ENCODE measurements around the gene CERK. TPM values are rescaled to one million over a fixed set of nuclear protein-coding genes. Genes with fewer than 3 reads are reported as not detected.

The CERK gene
- total RNA-seq, 1 donor from 2014 or later: 38.4 TPM

- no peak overlapping the region for H3K4me3 Mint-ChIP-seq (ENCODE audit: unreplicated experiment)
- H3K27me3 Mint-ChIP-seq (ENCODE audit: unreplicated experiment): no peaks in the 10 kb centered on the region
- H3K36me3 Mint-ChIP-seq (ENCODE audit: unreplicated experiment): peaks cover 3% of the 10 kb centered on the region
- TF ChIP-seq CTCF (IDR thresholded peaks at IDR 0.05): no peak
- DNase-seq (ENCODE audit: extremely low spot score, unreplicated experiment): no peak
- peaks cover 15% of the 10 kb centered on the region for H3K4me1 Mint-ChIP-seq (ENCODE audit: unreplicated experiment)
- no peak overlapping the region for H3K27ac Mint-ChIP-seq (ENCODE audit: unreplicated experiment)
- H3K9me3 Mint-ChIP-seq (ENCODE audit: unreplicated experiment): no peaks in the 10 kb centered on the region
Measured at GRCh38 chr22:46655861-46656608, 82.0 kb downstream of the CERK start.

GRCh38 chr22:46654927-46655595, 83.0 kb downstream of the CERK start:
- Mint-ChIP-seq H3K36me3 (ENCODE audit: unreplicated experiment) (peaks cover 3% of the 10 kb centered on the region), H3K27me3 (ENCODE audit: unreplicated experiment) (no peaks in the 10 kb centered on the region), H3K4me3 (ENCODE audit: unreplicated experiment) (no peak overlapping the region), H3K27ac (ENCODE audit: unreplicated experiment) (no peak overlapping the region), H3K4me1 (ENCODE audit: unreplicated experiment) (peaks cover 15% of the 10 kb centered on the region), H3K9me3 (ENCODE audit: unreplicated experiment) (no peaks in the 10 kb centered on the region)
- no peak for DNase-seq (ENCODE audit: extremely low spot score, unreplicated experiment)
- no peak for TF ChIP-seq CTCF (IDR thresholded peaks at IDR 0.05)

GRCh38 chr22:46654426-46654825, 83.6 kb downstream of the CERK start:
- TF ChIP-seq CTCF (IDR thresholded peaks at IDR 0.05): no peak
- H3K36me3 Mint-ChIP-seq (ENCODE audit: unreplicated experiment): peaks cover 3% of the 10 kb centered on the region

GRCh38 chr22:46653596-46653995, 84.5 kb downstream of the CERK start:
- Mint-ChIP-seq H3K9me3 (ENCODE audit: unreplicated experiment) (no peaks in the 10 kb centered on the region), H3K36me3 (ENCODE audit: unreplicated experiment) (no peaks in the 10 kb centered on the region), H3K4me3 (ENCODE audit: unreplicated experiment) (no peak overlapping the region), H3K27me3 (ENCODE audit: unreplicated experiment) (no peaks in the 10 kb centered on the region), H3K27ac (ENCODE audit: unreplicated experiment) (no peak overlapping the region), H3K4me1 (ENCODE audit: unreplicated experiment) (peaks cover 21% of the 10 kb centered on the region)
- DNase-seq (ENCODE audit: extremely low spot score, unreplicated experiment): no peak
- TF ChIP-seq CTCF (IDR thresholded peaks at IDR 0.05): no peak

More at GRCh38 chr22:46654426-46654825, 83.6 kb downstream of the CERK start:
- Mint-ChIP-seq H3K4me1 (ENCODE audit: unreplicated experiment) (peaks cover 16% of the 10 kb centered on the region), H3K27ac (ENCODE audit: unreplicated experiment) (no peak overlapping the region), H3K9me3 (ENCODE audit: unreplicated experiment) (no peaks in the 10 kb centered on the region), H3K4me3 (ENCODE audit: unreplicated experiment) (no peak overlapping the region), H3K27me3 (ENCODE audit: unreplicated experiment) (no peaks in the 10 kb centered on the region)
- no peak for DNase-seq (ENCODE audit: extremely low spot score, unreplicated experiment)

- Mint-ChIP-seq H3K27me3 (ENCODE audit: unreplicated experiment) (no peaks in the 10 kb centered on the region), H3K9me3 (ENCODE audit: unreplicated experiment) (no peaks in the 10 kb centered on the region), H3K4me3 (ENCODE audit: unreplicated experiment) (peak overlapping the region; percentile 32), H3K36me3 (ENCODE audit: unreplicated experiment) (no peaks in the 10 kb centered on the region), H3K27ac (ENCODE audit: unreplicated experiment) (peak overlapping the region; percentile 66), H3K4me1 (ENCODE audit: unreplicated experiment) (peaks cover 21% of the 10 kb centered on the region)
- no peak for TF ChIP-seq CTCF (IDR thresholded peaks at IDR 0.05)
- DNase-seq (ENCODE audit: extremely low spot score, unreplicated experiment): no peak
Measured at GRCh38 chr22:46652847-46653331, 85.2 kb downstream of the CERK start.

All from osteocyte (in vitro differentiated cells).